GM21526 (cell line): Measurements from ENCODE around the gene PAH.

Experiments
- ATAC-seq: cut with Tn5 transposase; IDR thresholded peaks from one replicate; pipeline ENCODE4 v1.9.1; 2021; ENCODE audit warnings: moderate library complexity; ENCODE audit not compliant: unreplicated experiment, low FRiP score

The PAH gene

GRCh38 chr12:102902093-102902492 is 15.0 kb downstream of the PAH start:
- no peak for ATAC-seq

GRCh38 chr12:102900389-102900788 is 16.7 kb downstream of the PAH start:
- ATAC-seq: no peak

- no peak for ATAC-seq
Observed at GRCh38 chr12:102896067-102896466, 21.0 kb downstream of the PAH start.

GRCh38 chr12:102891756-102892155 is 25.3 kb downstream of the PAH start:
- ATAC-seq: no peak

- ATAC-seq: no peak
Observed at GRCh38 chr12:102888511-102888910, 28.5 kb downstream of the PAH start.

GRCh38 chr12:102885043-102885932 is 31.8 kb downstream of the PAH start:
- ATAC-seq: no peak

- ATAC-seq: no peak
Observed at GRCh38 chr12:102883204-102883799, 33.7 kb downstream of the PAH start.

GRCh38 chr12:102880783-102881182 is 36.3 kb downstream of the PAH start:
- ATAC-seq: no peak

- ATAC-seq: peak; percentile 66
Observed at GRCh38 chr12:102879144-102879763, 37.8 kb downstream of the PAH start.

GRCh38 chr12:102876883-102877282 is 40.2 kb downstream of the PAH start:
- no peak for ATAC-seq

GRCh38 chr12:102874819-102875218 is 42.2 kb downstream of the PAH start:
- ATAC-seq: no peak

GRCh38 chr12:102873077-102873476 is 44.0 kb downstream of the PAH start:
- no peak for ATAC-seq

GRCh38 chr12:102871014-102871413 is 46.0 kb downstream of the PAH start:
- ATAC-seq: no peak

GRCh38 chr12:102869571-102869970 is 47.5 kb downstream of the PAH start:
- no peak for ATAC-seq

- no peak for ATAC-seq
Observed at GRCh38 chr12:102865821-102866615, 51.0 kb downstream of the PAH start.

GRCh38 chr12:102862486-102862885 is 54.6 kb downstream of the PAH start:
- no peak for ATAC-seq

GRCh38 chr12:102851246-102851645 is 65.8 kb downstream of the PAH start:
- ATAC-seq: no peak

- ATAC-seq: no peak
Observed at GRCh38 chr12:102849722-102850447, 67.2 kb downstream of the PAH start.

- no peak for ATAC-seq
Observed at GRCh38 chr12:102848832-102849231, 68.2 kb downstream of the PAH start.

GRCh38 chr12:102847131-102847530 is 69.9 kb downstream of the PAH start:
- no peak for ATAC-seq
